Peyer's patch (tissue), 4 donors: ENCODE measurements around the gene WWOX.

Source experiments
- CTCF ChIP-seq, 6 experiments: fragments of 450-650 bp in 4 of 6; fragments of 200-600 bp in 2 of 6; sonication (generic) in 1 of 6; IDR thresholded peaks; one replicate each; pipeline ENCODE4 v1.5.1; 2017 to 2019; ENCODE audit warnings: antibody characterized with exemption in 6 of 6, mild to moderate bottlenecking in 3 of 6, moderate library complexity in 1 of 6
- POLR2A ChIP-seq, 2 donors: fragments of 450-650 bp; IDR thresholded peaks; one replicate each; pipeline ENCODE4 v1.5.1; 2017; ENCODE audit warnings: antibody characterized with exemption in 2 of 2, mild to moderate bottlenecking in 2 of 2, moderate library complexity in 2 of 2

- TF ChIP-seq CTCF (IDR thresholded peaks at IDR 0.05): no peak
- no peak for TF ChIP-seq POLR2A (IDR thresholded peaks at IDR 0.05)
Measured at GRCh38 chr16:79210607-79211006, 1111.2 kb downstream of the WWOX start.
